ENCODE measurements around the gene RTN1.

- TF ChIP-seq FOXA1 (IDR thresholded peaks at IDR 0.05; ENCODE audit: borderline replicate concordance) (no peak), NFIC (IDR thresholded peaks at IDR 0.05) (no peak), STAG1 (CRISPR knock-in tag; IDR thresholded peaks at IDR 0.05; ENCODE audit: borderline replicate concordance) (no peak)
These were observed 286.8 kb downstream of the RTN1 start for GRCh38 chr14:59583755-59584154.

Data from K562 (cell line).